Activated T-helper 1 cell treated with anti-CD3 and anti-CD28 coated beads, Interleukin-12 subunit alpha, Interleukin-12 subunit beta, Interleukin-2, Interleukin-4 antibody, amounts not matched to agents 30 ng/mL and 10 ng/mL and 1 ng/mL, durations not matched to agents 14 hours and 24 hours and 36 hours (primary cell): Measurements from ENCODE around the gene ACSF3. TPM values are rescaled to one million over a fixed set of nuclear protein-coding genes. Genes with fewer than 3 reads are reported as not detected.

Experiments
- DNase-seq: peaks from one replicate; pipeline ENCODE4 v3.0.0; 2021; ENCODE audit warnings: low spot score
- H3K27ac Mint-ChIP-seq: one replicate; pipeline ENCODE4 v1.8.0; 2021; ENCODE audit warnings: mild to moderate bottlenecking, mixed read lengths
- H3K27me3 Mint-ChIP-seq: one replicate; pipeline ENCODE4 v1.8.0; 2022; ENCODE audit warnings: mild to moderate bottlenecking, moderate library complexity, mixed read lengths; ENCODE audit not compliant: insufficient read depth
- H3K36me3 Mint-ChIP-seq: one replicate; pipeline ENCODE4 v1.8.0; 2021; ENCODE audit warnings: low read depth, mixed read lengths
- H3K4me1 Mint-ChIP-seq: one replicate; pipeline ENCODE4 v1.8.0; 2021; ENCODE audit warnings: low read depth, mixed read lengths
- H3K4me3 Mint-ChIP-seq: one replicate; pipeline ENCODE4 v1.8.0; 2021; ENCODE audit warnings: mild to moderate bottlenecking, moderate library complexity, mixed read lengths
- H3K9me3 Mint-ChIP-seq: one replicate; pipeline ENCODE4 v1.8.0; 2021; ENCODE audit warnings: mixed read lengths
- intact Hi-C: fragments of 100-400 bp; cut with micrococcal nuclease; formaldehyde crosslinking; loops from one replicate; pipeline ENCODE4 v1.15.1; 2024
- total RNA-seq: library from RNA; stranded (reverse); gene quantifications from 2 replicates; pipeline ENCODE4 v1.2.3, GENCODE V29; 2022

Gene ACSF3
- total RNA-seq, 1 donor from 2014 or later: 37.0 TPM

DNA sequence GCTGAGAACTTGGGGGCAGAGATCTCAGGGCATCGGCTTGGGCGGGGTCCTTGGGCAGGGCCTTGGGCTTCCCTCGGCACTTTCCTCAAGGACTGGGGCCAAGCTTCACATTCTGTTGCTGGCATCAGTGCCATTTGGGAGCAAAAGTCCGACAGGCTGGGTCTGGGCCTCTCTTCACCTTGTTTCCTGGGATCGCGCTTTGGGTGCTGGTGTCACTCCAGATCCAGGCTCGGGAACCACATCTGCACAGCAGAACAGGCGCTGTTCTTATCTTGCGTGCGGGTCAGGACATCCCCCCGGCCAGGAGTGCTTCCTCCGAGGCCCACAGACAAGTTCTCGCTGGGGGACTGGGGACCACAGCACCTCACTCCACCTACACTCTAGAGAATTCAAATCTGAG, 46.7 kb downstream of the ACSF3 start:
- Mint-ChIP-seq H3K4me1 (no peaks in the 10 kb centered on the region), H3K36me3 (peaks cover 4% of the 10 kb centered on the region), H3K9me3 (no peaks in the 10 kb centered on the region), H3K27ac (no peak overlapping the region), H3K4me3 (no peak overlapping the region), H3K27me3 (no peaks in the 10 kb centered on the region)
- intact Hi-C loops: no loop called here
- no peak for DNase-seq

DNA sequence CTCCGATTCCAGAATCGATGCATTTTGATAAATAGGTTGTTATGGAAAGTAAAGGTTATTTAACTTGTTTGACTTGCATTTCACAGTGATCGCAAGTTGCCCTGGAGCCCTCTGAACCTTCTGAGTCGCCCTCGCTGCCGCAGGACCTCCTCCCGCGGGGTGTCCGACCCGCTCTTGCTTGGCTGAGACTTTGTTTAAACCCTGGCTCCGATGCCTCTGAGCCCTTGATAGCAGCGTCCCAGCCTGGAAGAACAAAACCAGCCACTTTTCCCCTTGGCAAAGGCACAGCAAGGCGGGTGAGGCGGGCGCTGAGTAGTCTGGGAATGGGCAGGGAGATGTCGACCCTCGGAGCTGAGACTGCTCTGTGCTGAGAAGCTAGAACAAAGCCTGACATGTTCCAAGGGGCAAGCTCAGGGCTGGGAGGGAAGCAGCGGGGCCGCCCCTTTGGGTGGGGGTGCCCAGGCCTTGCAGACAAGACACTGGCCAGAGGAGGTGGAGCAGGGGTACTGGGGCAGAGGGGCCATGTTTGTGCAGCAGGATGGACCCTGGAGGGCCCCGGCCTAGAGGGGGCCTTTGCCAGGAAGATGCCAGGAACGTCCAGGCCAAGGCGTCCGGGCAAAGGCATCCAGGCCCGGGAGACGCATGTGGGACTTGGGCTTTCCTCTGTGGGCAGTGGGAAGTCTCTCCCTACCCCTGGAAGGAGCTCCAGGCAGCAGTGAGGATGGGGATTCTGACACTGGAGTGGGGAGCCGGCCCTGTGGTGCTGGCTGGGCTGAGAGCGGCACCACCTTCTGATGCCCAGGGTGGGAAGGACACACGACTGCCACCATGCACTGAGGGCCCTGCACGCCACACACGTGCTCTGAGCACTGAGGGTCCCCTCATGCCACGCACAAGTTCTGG, 47.6 kb downstream of the ACSF3 start:
- no peak overlapping the region for H3K27ac Mint-ChIP-seq
- peaks cover 9% of the 10 kb centered on the region for H3K36me3 Mint-ChIP-seq
- no peaks in the 10 kb centered on the region for H3K27me3 Mint-ChIP-seq
- no peak for DNase-seq
- intact Hi-C loops: no loop called here
- no peak overlapping the region for H3K4me3 Mint-ChIP-seq
- no peaks in the 10 kb centered on the region for H3K9me3 Mint-ChIP-seq
- no peaks in the 10 kb centered on the region for H3K4me1 Mint-ChIP-seq

DNA sequence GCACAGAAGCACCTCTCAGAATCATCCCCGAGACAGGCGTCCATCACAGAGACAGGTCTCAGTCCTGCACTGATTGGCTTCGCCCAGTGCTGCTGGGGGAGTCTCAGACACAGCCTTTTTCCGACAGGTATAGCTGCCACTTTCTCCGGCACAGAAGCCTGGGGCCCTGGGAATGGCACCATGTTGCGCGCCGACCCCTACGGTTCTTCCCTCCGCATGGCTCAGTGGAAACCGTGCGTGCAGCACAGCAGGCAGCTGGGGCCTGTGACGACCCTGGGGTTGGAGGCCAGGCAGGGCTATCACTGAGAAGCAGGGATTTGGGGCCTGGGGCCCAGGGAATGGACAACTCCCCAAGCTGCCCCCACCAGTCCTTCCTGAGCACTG, 48.2 kb downstream of the ACSF3 start:
- Mint-ChIP-seq H3K4me1 (no peaks in the 10 kb centered on the region), H3K27ac (no peak overlapping the region), H3K9me3 (no peaks in the 10 kb centered on the region), H3K36me3 (peaks cover 14% of the 10 kb centered on the region), H3K4me3 (no peak overlapping the region), H3K27me3 (no peaks in the 10 kb centered on the region)
- no peak for DNase-seq
- intact Hi-C loops: no loop called here

DNA sequence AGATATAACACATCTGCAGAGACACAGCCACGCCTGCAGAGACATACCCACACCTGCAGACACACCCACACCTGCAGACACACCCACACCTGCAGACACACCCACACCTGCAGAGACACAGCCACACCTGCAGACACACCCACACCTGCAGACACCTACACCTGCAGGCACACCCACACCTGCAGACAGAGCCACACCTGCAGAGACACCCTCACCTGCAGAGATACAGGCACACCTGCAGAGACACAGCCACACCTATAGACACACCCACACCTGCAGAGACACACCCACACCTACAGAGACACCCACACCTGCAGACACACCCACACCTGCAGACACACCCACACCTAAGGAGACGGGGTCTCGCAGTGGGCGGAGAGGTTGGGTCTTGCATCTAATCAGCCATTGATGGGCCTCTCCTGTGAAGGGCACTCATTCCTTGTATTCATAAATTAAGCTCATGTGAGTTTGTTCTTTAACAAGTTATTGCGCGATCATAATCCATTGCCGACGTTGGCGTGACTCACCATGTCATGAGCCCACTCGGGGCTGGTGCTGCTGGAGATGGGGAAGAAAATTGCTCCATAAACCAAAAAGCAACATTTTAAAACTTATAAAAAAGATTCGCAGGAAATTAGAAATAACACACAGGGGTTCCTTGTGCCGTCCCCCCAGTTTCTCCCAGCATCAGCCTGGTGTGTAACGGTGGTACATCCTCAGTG, 49.0 kb downstream of the ACSF3 start:
- Mint-ChIP-seq H3K9me3 (no peaks in the 10 kb centered on the region), H3K4me3 (no peak overlapping the region), H3K27ac (no peak overlapping the region), H3K4me1 (no peaks in the 10 kb centered on the region), H3K36me3 (peaks cover 16% of the 10 kb centered on the region), H3K27me3 (no peaks in the 10 kb centered on the region)
- intact Hi-C loops: no loop called here
- no peak for DNase-seq

DNA sequence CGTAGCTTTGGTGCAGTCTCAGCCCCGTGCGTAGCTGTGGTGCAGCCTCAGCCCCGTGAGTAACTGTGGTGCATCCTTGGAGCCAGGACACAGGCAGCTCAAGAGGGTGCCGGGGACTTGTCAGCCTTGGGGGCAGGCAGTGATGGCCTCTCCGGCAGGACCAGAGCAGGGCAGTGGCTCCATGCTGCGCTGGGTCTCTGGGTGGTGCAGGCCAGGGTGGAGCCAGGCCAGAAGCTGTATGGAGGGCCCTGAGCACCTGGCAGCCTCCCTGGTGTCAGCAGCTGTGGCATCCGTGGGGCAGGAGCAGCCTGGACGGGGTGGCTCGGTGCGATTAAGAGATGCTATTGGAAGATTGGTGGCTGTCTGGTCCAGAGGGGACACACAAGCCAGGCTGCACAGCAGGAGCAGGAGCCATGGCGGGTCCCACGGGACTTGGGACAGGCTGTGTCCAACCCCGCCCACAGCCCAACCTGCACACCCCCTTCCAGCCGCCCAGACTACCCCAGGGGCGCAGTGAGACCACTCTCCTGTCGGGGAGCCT, 49.6 kb downstream of the ACSF3 start:
- Mint-ChIP-seq H3K27ac (no peak overlapping the region), H3K36me3 (peaks cover 18% of the 10 kb centered on the region), H3K27me3 (no peaks in the 10 kb centered on the region), H3K4me3 (no peak overlapping the region), H3K4me1 (no peaks in the 10 kb centered on the region), H3K9me3 (no peaks in the 10 kb centered on the region)
- no peak for DNase-seq
- intact Hi-C loops: no loop called here

DNA sequence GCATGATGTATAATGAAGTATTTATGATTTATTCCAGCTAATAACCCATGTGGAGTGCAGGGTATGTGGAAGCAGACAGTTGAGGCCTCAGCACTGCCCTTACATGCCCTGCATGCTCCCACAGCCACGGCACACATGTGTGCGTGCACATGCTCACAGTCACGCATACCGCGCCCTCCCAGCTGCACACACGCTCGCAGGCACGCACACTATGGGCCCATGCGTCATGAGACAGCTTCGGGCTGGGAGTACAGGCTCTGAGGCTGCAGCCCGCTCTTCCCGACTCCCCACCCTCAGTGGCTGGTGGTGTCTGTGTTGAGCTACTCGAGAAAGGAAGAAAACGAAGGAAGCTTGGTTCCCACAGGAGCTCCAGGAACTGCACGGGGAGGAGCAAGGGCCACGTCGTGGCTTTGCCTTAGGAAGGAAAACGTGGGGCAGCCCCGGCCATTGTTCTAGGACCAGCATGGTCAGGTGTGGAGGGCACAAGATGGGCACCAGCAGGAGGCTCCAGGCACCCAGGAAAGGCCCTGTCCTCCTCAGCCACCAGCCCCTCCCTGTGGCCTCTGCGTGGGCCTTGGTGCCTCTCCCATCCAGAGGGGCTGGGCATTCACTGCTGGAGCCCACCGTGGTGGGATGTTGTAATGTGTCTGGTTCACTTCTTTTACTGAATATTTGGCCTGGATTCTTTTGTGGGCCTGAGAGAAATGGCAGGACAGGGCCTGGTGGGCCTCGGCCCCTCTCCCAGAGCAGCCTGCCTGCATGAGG, 50.4 kb downstream of the ACSF3 start:
- no peak overlapping the region for H3K27ac Mint-ChIP-seq
- peaks cover 25% of the 10 kb centered on the region for H3K36me3 Mint-ChIP-seq
- no peak overlapping the region for H3K4me3 Mint-ChIP-seq
- no peaks in the 10 kb centered on the region for H3K4me1 Mint-ChIP-seq
- intact Hi-C loops: no loop called here
- H3K27me3 Mint-ChIP-seq: no peaks in the 10 kb centered on the region
- H3K9me3 Mint-ChIP-seq: peaks cover 5% of the 10 kb centered on the region
- no peak for DNase-seq

DNA sequence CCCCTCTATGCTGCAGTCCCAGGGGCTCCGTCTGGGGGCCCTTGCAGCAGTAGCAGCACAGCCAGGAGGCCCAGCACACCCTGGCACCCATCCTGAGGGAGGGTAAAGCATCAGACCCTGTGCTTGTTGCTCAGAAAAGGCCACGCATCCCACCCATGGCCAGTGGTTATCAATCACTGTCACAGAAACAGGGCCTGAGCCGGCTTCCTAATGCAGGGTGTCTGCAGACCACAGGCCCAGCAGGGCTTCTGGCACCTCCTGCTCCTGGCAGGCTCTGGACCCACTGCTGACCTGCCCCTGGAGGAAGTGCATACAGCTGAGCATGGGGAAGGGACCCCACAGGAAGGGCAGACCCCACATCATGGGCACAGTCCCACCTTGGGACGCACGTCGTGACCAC, 51.0 kb downstream of the ACSF3 start:
- no peaks in the 10 kb centered on the region for H3K27me3 Mint-ChIP-seq
- peaks cover 30% of the 10 kb centered on the region for H3K36me3 Mint-ChIP-seq
- H3K27ac Mint-ChIP-seq: no peak overlapping the region
- no peak for DNase-seq
- no peaks in the 10 kb centered on the region for H3K4me1 Mint-ChIP-seq
- intact Hi-C loops: no loop called here
- peaks cover 10% of the 10 kb centered on the region for H3K9me3 Mint-ChIP-seq
- H3K4me3 Mint-ChIP-seq: no peak overlapping the region

DNA sequence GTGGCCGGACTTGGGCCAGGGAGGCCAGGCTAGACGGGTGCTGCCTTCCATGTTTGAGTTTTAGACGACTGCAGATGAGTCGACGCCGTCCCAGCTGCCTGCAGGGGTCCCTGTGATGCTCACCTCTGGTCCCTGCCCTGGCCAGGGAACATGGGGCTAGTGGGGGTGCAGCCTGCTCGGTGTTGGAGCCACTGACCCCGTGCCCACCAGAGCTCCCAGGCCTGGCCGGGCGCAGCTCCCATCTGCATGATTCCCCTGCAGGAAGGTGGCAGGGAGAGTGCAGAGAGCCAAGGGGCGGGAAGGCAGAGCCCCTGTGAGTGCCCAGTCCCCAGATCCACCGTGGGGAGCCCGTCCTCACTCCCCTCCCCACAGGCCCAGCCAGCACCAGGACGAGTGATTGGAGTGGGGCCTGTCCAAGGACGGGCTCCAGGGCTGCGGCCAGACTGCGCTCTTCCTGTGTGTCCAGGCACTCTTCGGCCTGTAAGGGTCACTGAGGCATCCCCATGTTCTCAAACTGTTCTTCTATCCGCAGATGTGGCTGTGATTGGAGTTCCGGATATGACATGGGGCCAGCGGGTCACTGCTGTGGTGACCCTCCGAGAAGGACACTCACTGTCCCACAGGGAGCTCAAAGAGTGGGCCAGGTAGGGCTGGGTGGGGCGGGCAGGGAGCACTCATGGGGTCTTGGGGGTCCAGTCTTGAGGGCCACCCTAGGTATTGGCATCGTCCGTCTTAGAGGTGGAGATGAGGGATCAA, 51.9 kb downstream of the ACSF3 start:
- Mint-ChIP-seq H3K27me3 (no peaks in the 10 kb centered on the region), H3K9me3 (peaks cover 10% of the 10 kb centered on the region), H3K36me3 (peaks cover 34% of the 10 kb centered on the region), H3K4me3 (no peak overlapping the region), H3K27ac (no peak overlapping the region), H3K4me1 (no peaks in the 10 kb centered on the region)
- DNase-seq: no peak
- intact Hi-C loops: no loop called here

DNA sequence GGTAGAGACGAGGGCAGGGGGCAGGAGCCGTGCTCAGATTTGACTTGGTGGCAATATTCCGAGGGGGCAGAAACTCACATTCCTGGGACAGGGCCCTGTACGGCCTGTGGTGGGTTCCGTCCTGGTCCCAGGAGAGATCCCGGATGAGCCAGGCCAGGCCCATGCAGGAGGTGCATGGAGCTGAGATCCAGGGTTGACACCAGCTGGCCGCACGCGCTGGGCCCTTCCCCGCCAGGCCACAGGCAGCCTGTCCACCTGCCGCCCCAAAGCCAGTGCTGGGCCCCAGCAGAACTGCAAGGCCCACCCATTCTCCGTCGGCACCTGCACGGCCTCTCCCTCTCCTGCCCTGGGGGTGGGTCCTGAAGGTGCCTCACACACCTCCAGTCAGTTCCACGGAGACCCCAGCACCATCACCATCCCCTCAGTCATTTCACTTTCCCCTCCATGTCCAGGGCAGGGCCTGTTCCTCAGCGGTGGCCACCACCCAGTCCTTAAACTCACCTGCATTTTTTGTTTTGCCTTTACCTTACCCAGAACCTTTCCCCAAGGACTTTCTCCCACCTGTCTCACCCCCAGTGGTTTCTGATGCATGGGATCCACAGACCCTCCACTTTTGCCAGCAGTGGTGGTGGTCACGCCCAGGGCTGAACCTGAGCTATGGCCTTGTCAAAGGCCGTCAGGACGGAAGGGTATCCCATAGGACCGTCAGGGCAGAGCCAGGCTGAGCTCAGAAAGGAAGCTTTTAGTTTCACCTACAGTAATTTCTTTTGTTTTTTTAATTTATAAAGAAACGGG, 52.8 kb downstream of the ACSF3 start:
- H3K4me1 Mint-ChIP-seq: no peaks in the 10 kb centered on the region
- no peak overlapping the region for H3K4me3 Mint-ChIP-seq
- H3K27ac Mint-ChIP-seq: no peak overlapping the region
- intact Hi-C loops: no loop called here
- H3K36me3 Mint-ChIP-seq: peaks cover 34% of the 10 kb centered on the region
- DNase-seq: no peak
- no peaks in the 10 kb centered on the region for H3K27me3 Mint-ChIP-seq
- H3K9me3 Mint-ChIP-seq: peaks cover 10% of the 10 kb centered on the region

DNA sequence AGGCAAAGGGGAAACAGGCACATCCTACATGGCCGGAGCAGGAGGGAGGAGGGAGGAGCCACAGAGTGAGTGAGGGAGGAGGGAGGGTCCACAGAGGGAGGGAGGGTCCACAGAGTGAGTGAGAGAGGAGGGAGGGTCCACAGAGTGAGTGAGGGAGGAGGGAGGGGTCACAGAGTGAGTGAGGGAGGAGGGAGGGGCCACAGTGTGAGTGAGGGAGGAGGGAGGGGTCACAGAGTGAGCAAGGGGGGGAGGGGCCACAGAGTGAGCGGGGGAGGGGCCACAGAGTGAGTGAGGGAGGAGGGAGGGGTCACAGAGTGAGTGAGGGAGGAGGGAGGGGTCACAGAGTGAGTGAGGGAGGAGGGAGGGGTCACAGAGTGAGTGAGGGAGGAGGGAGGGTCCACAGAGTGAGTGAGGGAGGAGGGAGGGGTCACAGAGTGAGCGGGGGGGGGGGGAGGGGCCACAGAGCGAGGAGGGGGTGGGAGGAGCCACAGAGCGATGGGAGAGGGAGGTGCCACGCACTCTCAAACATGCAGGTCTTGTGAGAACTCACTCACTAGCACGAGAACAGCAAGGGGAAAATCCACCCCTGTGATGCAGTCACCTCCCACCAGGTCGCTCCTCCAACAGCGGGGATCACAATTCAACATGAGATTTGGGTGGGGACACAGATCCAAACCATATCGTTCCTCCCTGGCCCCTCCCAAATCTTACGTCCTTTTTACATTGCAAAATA, 53.6 kb downstream of the ACSF3 start:
- H3K4me3 Mint-ChIP-seq: no peak overlapping the region
- intact Hi-C loops: no loop called here
- peaks cover 37% of the 10 kb centered on the region for H3K36me3 Mint-ChIP-seq
- no peak for DNase-seq
- H3K27ac Mint-ChIP-seq: no peak overlapping the region
- H3K27me3 Mint-ChIP-seq: no peaks in the 10 kb centered on the region
- peaks cover 10% of the 10 kb centered on the region for H3K9me3 Mint-ChIP-seq
- H3K4me1 Mint-ChIP-seq: no peaks in the 10 kb centered on the region

DNA sequence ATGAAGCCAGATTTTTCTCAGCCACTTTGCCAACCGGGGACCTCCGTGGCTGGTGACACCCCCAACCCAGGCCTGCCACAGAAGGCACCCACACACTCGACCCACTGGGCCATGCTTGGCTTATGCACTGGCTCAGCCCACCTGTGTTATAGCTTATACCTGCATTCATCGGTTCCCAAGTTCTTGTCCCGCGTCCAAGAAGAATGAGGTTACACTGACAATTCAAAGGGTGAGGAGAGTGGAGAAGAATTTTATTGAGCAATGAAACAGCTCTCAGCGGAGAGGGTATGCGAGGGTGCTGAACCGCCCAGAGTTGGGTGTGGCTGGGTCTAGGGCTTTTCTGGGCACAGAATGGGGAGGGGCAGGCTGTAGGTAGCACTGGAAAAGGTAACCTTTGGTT, 55.7 kb downstream of the ACSF3 start:
- no peak overlapping the region for H3K4me3 Mint-ChIP-seq
- H3K4me1 Mint-ChIP-seq: no peaks in the 10 kb centered on the region
- intact Hi-C loops: no loop called here
- no peak for DNase-seq
- peaks cover 35% of the 10 kb centered on the region for H3K36me3 Mint-ChIP-seq
- peaks cover 10% of the 10 kb centered on the region for H3K9me3 Mint-ChIP-seq
- no peaks in the 10 kb centered on the region for H3K27me3 Mint-ChIP-seq
- no peak overlapping the region for H3K27ac Mint-ChIP-seq
